Suppressor macrophage treated with lipopolysaccharide for 1 hour (primary cell): Measurements from ENCODE around the gene GRIK3.

Experiments
- DNase-seq, 3 donors: peaks; one replicate each; pipeline ENCODE4 v3.0.0-alpha.2; 2020 to 2022

GRIK3 gene

DNA sequence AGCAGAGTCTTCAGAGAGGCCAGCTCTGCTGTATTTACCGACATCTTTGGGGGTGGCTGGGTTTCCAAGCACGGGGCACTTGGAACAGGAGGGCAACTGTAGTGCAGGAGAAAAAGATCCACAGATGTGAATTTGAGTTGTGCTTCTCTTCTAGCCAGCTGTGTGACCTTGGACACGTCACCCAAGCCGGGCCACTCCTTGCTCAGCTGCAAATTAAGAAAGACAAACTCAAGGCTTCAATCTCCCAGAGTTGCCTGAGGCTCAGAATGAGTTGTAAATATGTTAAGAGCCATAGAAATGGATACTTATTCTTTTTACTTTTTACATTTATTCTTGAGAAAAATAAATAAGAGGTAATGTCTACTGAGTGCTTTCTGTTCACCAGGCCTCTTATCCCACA lies 24.3 kb downstream of the GRIK3 start:
- no peak for DNase-seq

DNA sequence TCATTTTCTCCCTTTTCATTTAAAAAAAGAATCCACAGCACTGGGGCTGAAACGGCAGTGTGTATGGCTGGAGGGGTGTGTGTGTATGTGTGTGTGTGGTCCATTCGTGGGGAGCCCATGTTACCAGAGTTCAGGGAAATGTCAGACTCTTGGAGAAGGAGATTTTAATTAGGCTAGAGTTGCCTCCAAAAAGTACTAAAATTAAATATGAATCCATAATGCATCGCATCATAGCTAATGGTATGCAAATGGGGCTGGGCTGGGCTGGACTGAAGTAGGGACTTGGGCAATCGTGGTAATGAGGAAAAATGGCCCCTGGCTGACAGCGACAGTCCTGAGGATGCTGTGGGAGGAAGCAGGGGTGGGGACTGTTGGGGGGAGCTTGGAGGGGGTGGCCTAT lies 24.8 kb downstream of the GRIK3 start:
- no peak for DNase-seq

DNA sequence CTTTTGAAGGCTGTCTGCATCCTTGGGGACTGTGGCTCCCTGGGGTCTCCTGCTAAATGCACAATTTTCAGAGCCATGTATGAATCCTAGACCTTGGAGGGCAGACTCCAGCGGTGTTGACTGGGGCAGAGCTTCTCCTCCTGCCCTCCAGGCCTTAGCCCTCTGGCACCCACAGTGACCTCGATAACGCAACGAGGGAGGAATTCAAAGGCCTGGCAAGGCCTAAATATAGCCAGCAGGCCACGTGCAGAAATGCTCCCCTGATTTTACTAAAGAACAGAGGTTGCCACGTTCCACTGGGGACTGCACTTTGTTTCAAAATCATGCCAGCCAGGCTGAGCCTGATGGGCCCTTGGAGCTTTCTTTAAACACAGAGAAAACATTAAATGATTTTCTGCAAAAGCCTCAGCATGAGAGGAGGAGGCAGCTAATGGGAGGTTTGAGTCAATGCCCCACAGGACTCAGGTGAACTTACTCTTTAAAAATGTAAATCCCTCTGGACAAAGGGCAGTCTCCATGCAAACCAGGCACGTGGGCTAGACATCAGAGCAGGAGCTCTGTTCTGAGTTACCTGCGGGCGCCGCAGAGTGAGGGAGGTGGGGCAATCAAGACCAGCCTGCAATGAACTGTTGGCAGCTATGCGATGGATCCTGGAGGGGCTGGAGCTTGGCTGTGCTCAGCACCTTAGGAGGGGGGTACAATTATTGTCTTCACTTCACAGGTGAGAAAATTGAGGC lies 28.0 kb downstream of the GRIK3 start:
- no peak for DNase-seq

DNA sequence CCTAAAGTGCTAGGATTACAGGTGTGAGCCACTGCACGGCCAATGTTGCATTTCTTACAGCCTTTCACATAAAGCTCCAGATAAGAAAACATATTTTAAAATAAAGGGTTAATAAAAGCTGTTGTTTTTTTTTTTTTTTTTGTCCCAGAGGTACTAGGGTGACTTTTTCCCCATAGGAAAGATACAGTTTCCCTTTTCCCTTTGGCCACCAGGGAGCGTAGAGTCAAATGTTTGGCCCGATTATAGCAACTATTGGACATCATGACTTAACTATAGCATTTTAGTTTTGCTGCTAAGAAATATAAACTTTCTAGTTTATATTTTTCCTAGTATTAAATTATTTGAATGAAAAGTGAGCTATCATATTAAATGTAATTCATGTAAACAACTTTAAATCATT lies 31.4 kb downstream of the GRIK3 start:
- DNase-seq: no peak

DNA sequence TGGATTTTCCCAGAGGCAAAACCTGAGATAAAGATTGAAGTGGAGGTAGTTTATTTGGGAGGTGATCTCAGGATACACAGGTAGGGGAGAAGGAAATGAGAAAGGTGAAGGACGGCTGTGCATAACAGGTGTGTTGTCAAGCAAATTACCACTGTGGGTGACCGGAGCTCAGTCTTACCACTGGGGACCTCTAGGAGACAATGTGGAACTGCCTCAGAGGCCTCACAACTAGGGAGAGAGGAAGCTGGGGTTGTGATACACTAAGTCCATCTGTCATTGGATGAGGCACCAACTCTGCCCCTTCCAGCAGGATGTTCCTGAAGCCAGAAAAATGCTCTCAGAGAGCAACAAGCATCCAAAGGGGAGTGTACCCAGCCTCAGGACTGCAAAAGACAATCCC lies 32.6 kb downstream of the GRIK3 start:
- DNase-seq: no peak

DNA sequence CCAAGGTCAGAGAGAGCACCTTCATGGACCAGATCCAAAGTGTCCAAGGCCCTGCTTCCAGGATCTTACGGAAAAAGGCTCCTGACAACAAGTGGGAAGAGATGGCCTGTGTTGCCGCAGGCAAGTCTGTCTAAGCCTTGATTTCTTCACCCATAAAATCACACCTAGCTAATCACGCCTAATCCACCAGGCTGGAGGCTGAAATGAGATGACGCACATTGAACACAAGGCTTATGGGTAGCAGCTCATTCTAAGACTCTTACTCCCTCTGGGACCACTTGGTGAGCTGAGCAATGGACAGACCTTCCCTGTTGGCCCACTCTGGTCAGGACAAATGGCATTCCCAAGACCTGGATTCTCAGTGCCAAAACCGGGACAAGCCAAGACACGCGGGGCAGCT lies 38.2 kb downstream of the GRIK3 start:
- DNase-seq: no peak

DNA sequence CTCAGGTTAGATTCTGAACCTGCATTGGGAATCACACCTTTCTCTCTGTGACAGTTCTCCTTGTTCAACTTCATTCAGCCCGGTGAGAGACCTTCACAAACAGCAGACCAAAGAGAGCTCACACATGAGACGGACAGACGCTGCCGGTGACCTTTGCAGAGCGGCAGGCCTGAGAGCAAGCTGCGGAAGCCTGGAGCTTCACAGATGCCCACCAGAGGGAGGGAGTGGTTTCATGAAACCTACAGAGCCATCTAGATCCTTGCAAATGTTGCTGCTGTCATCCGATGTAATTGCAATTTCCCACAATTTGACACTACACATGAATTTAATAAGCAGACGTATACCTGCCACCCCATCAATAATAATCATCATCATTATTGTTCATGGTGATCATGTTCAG lies 39.4 kb downstream of the GRIK3 start:
- DNase-seq: no peak

DNA sequence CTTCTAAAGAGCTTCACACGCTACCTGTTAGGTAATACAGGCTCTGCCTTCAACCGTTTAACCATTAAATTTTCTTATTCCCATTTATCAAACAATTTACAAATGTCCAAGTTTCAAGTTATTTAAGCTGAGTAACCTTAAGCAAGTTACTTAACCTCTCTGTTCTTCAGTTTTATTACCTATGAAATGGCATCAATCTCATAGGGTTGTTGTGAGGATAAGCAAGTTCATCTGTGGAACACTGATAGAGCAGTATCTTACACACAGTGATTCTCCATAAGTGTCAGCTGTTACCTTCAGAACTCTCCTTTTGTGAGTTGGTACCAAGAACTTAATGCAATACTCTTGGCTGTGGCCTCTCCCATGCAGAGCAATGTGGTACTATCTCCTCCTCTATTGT lies 40.0 kb downstream of the GRIK3 start:
- DNase-seq: no peak

DNA sequence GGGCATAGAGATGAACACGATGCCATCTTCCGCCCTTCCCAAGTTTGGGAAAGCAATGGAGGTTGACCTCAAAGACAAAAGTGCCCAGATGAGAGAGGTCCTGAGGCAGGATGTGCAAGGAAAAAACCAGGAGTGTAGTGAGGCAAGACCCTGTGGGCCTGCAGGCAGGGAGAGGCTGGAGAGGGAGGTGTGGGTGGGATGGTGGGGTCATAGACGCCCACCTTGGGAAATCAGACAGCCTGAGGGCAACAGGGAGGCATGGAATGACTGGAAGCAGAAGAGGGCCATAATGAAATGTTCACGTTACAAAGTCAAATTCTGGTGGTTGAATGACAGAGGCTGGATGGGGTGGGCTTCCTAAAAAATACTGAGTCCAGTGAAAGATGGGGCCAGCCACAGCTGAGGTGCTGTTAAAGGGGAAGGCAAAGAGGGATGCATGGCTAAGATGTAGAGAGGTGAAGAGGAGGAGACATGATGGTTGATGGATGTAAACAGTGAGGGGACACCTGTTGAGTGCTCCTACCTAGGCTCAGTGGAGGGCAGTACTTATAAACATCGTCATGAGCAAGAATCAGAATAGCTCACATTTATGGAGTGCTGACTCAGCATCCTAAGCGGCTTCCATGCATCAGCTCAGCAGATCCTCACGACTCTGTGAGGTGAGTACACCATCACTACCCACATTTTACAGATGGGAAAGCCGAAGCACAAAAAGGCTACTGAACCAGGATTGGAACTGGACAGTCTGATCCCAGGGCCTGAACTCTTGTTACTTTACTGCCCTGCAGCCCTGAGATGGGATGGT lies 42.0 kb downstream of the GRIK3 start:
- DNase-seq: no peak

DNA sequence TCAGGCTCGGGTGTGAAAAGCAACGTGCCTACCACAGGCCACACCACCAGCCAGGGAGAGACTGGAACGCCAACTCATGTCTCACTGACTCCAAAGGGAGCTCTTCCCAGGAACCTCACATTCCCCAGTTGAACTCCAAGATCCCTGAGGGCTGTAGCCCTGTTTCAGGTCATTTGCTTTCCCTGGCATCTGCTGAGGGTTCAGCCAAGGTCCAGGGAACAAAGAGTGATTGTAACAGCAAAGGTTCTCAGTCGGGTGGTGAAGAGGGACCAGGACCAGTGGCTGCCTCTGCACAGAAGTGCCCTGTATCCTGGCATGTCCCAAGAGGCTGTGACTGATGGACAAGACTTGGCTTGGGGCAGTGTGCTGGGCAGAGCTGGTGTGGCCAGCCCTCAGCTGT lies 42.8 kb downstream of the GRIK3 start:
- DNase-seq: no peak

DNA sequence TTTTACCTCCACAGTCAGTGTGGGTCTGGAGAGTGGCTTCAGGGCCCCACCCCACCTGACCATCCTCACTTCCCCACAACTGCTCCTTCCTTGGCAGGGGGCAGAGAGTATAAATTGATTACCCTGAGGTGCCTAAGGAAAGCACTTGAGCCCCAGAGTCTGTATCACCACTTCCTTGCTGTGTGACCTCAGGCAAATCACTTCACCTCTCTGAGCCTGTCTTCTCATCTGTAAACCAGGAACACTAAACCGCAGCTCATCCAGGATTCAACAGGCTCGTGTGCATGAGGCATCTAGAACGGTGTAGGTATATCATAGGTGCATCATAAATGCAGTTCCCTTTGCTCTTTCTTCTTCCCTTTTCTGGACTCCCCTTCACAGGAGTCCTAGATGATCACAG lies 43.4 kb downstream of the GRIK3 start:
- no peak for DNase-seq

DNA sequence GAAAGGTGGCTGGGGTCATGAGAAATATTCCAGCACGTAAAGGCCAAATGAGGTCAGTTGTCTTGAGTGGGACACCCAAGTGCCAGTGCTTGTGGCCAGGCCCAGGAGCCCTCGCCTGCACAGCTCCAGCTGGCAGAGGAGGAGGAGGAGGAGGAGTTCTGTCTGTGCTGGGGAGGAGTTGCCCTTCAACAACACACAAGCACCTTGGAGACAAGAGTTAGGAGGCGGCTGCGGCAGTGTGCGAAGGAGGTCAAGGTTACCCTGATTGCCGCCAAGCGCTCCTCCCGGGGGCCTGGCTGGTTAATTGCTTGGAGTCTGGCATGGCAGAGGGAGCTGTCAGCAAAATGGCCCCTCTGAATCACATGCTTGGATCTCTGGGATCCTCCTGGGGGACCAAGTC lies 45.1 kb downstream of the GRIK3 start:
- no peak for DNase-seq

DNA sequence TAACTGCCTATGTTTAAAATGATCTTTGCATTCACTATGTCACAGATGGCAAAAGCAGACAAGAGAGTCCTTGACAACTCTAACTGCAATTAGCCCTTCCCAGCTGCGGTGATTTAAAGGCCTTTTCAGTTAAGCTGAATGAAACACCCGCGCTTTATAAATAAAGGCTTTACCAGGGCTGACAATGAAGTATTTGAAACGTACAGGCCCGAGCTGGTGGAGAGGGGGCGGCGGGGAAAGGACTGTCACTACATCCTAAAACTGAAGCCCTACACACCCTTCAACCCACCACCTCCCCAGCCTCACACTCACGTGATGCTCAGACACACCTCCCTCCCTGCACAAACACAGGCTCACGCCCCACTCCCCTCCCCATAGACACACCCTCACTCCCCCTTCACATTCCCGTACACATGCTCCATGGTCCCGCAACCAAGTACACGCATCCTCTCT lies 45.5 kb downstream of the GRIK3 start:
- DNase-seq: no peak

DNA sequence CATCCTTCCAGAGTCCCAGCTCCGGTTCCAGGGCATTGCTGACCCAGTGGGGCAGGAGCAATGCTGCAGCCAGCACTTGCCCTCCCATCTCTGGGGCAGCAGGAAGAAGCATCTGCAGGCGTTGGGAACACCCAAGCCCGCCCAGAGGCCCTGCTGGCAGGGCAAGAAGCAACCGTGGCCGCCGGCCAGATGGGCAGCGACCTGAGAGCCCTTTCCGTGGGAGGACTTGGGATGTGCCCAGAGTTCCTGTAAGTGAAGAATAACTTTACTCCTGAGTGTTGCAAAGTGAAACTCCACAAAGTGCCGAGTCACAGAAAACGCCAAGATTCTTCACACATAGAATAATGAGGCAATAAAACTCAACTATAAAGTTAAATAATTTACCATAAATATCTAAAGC lies 46.0 kb downstream of the GRIK3 start:
- no peak for DNase-seq

DNA sequence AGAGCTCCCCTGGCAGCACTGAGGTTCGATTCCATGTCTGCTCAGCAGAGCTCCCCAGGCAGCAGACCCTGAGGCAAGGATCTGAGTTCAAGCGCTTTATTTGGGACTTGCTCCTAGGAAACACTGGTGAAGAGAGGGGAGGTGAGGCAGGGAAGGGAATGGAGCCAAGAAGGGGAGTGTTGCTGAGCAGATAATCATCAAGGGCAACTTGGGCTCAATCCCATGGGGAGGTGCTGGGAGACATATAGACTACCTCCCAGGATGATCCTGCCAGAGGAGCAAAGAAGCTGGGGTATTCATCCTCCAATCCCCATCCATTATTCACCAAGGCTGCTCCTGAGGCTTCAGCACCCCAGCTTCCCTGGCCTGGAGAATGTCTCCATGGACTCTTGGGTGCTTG lies 47.0 kb downstream of the GRIK3 start:
- no peak for DNase-seq

DNA sequence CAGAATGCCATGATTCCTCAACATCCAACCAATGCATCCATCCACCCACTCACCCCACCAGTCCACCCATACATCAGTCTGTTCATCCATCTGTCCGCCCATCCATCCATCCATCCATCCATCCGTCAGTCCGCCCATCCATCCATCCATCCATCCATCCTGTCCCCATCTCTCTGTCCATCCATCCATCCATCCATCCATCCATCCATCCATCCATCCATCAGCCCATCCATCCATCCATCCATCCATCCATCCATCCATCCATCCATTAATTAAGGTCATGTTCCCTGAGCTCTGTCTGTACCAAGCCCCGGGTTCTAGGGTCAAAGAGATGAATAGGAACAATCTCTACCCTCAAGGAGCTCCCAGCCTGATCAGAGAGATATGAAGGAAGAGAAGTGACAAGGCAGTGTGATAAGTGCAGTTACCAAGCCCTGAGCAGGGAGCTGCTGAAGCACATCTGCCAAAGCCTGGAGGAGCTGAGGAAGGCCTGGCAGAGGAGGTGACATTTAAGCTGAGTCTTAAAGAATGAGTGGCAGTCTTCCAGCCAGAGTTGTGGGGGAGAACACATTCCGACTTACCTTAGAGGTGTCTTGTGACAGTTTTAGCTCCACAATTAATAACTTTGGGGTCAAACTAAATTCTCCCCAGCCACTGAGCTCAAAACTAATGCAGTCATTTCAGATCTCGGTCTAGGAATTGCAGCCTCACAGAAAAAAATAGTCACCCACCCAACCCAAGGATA lies 47.9 kb downstream of the GRIK3 start:
- no peak for DNase-seq

DNA sequence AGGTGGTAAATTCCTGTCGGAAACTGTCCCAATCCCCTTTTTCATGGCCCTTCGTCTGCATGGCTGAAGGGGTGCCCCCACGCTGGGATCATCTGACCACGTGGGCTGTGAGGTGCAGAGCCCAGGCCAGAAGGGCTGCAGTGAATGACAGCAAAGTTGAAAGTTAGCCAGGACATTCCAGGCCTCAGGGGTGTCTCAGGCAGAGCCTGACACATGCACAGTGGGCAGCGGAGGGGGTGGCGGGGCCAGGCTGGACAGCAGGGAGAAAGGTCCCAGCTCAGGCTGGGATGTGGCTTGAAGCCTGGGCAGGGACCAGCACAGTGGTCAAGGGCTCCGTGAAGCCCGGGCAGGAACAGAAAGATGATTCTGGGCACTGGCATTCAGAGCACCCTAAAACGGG lies 49.6 kb downstream of the GRIK3 start:
- no peak for DNase-seq

DNA sequence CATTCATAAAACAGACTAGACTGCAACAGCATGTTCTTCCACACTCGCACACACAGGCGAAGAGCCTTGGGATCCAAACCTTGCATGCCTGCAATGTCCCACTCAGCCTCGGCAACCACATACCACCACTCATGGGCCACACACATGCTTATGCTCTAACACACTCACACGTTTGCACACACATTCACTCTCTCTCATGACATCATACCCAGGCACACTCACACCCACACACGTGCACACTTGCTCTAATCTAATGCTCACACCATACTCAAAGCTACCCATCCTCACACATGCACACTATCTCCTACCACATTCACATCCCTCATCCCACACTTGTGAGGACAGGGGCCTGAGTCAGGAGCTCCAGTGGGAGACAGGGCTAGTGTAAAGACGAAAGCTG lies 50.3 kb downstream of the GRIK3 start:
- DNase-seq: no peak

DNA sequence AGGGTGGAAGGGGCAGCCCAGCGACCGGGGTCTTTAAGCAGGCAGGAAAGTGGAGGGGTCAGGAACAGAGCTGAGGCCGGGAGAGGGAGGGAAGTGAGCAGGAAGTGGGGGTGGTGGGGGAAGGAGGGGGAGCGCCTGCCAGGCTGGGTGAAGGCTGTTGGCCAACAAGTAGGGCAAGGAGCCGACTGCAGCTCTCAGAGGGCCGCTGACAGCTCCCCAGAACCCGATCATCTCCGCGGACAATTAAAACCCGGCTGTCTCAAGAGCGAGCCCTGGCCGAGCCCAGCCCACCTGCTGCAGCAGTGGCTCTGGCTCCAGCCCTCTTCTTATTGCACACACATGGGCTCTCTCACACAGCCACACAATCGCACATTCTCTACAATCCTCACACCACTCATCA lies 51.6 kb downstream of the GRIK3 start:
- DNase-seq: no peak

DNA sequence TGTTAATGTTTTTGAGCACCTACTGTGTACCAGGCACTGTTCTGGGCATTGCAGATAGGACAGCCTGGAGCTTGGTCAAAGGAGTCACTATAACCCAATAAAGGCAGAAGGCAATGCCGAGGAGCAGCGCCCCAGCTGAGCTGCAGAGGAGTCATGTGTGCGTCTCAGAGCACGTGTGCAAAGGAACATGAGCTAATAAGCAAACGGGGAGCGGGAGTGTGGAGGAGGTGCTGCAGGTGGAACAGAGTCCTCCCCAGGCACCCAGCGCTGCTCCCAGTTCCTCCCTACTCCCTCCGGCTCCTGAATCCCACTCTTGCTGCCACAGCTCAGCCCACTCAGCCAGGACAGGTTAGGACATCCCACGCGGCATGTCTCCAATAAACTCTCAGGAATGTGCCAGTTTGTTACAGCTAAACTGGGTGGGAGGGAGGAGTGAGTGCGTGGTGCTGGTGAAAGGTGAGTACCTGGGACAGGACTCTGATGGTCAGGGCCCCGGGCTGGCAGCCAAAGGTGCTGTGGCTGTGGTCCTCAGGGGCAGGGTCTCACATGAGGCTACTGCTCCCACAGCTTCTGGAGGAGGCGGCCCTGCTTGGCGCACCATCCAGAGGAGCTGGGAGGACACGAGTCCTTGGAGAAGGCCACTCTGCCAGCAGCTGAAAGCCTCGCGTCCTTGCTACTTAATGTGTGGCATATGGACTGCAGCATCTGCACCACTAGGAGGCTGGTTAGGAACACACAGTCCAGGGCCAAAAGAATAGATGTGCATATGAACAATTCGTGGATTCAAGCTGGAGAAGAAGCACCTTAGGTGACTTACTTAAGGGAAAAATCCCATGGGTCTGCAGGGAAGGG lies 52.3 kb downstream of the GRIK3 start:
- peak in 1 of 3 donors; percentile 12 for DNase-seq

DNA sequence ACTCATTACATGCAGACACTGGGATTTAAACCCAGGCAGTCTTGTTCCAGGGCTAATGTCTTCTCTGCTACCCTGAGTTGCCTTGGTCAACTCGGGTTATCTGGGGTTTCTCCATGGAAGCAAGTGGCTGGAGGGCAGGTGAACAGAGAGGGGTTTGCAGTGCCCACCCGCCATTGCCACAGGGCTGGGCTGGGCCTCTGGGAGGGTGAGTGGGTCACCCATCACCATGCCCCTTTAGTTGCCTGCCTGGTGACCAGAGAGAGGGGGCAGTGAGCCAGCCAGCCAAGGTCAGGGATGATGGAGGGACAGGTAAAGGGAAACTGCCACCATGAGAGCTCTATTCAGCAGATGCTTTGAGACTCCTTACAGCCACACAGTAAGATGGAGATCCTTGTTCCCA lies 53.2 kb downstream of the GRIK3 start:
- DNase-seq: no peak

DNA sequence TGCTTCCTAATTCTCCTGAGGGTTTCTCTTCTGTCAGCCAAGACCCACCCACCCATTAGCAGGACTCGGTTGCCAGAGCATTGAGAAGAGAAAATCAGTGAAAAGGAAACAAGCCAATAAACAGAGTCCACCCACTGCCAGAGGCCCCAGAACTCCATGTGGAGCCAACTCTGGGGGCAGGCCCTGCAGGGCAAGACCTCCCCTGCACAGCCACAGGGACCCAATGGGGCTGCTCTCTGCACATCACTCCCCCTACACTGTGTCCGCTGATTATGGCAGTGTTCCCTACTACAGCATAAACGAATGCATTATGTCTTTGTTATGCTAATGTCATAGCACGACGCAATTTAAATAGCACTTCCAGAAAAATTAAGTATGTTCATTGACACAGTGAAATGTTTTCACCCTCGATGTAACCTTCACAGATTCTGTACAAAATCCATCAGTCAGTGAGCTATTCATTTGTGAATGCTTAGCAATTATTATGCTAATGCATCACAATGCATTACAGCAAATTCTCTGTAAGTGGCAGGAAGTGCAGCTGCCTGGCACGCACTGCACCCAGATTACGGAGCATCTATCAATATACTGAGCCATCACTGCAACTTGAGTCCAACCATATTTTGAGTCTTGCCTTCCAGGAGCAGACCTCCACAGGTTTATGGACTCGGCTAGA lies 56.4 kb downstream of the GRIK3 start:
- DNase-seq: no peak
